A673 (cell line): ENCODE results near the gene MALT1. TPM values are rescaled to one million over a fixed set of nuclear protein-coding genes. Genes with fewer than 3 reads are reported as not detected.
A peak's percentile ranks its signal among the peaks of the same experiment; 100 is the strongest.
"Not testable (repeated sequence)": the region's sequence is repeated elsewhere in the genome, so short reads cannot be mapped to it uniquely, and the experiment has no call there.

ENCODE experiments used
- BruUV-seq: library from RNA; stranded (reverse); fragments of 400-500 nt; replicated peaks from 2 replicates; lab custom pipeline; 2021; lab: Mats Ljungman, UMichigan
- CTCF ChIA-PET: fragments of 300-600 bp; sonication (Branson Sonifier 250); formaldehyde crosslinking; loops from one replicate; lab custom pipeline; 2022; ENCODE audit warnings: antibody characterized with exemption; lab: Charles Lee
- POLR2A ChIA-PET: fragments of 300-600 bp; sonication (Branson Sonifier 250); formaldehyde crosslinking; loops from one replicate; lab custom pipeline; 2022; ENCODE audit warnings: antibody characterized with exemption; ENCODE audit not compliant: low non-redundant PET; lab: Charles Lee
- DNase-seq: peaks from one replicate; pipeline ENCODE4 v3.0.0-alpha.2; 2015; ENCODE audit warnings: low spot score
- H3K27ac ChIP-seq: fragments of 200-600 bp; sonication (generic); 2 replicates; pipeline ENCODE4 v1.5.1; 2016; ENCODE audit warnings: mixed run types, low read depth, mild to moderate bottlenecking, mixed read lengths, antibody characterized with exemption, low read length; ENCODE audit not compliant: poor library complexity, severe bottlenecking
- H3K27me3 ChIP-seq: fragments of 200-600 bp; sonication (generic); replicated peaks from 2 replicates; pipeline ENCODE4 v1.6.1; 2017; ENCODE audit warnings: mixed run types, low read depth, mild to moderate bottlenecking, mixed read lengths, antibody characterized with exemption, low read length; ENCODE audit not compliant: insufficient read depth, poor library complexity
- H3K36me3 ChIP-seq: fragments of 200-600 bp; sonication (generic); 2 replicates; pipeline ENCODE4 v1.6.1; 2016; ENCODE audit warnings: mixed run types, mild to moderate bottlenecking, mixed read lengths, antibody characterized with exemption, low read length; ENCODE audit not compliant: insufficient read depth, poor library complexity, severe bottlenecking
- H3K4me1 ChIP-seq: fragments of 200-600 bp; sonication (generic); 2 replicates; pipeline ENCODE4 v1.6.1; 2017; ENCODE audit warnings: mixed run types, mild to moderate bottlenecking, mixed read lengths, antibody characterized with exemption, low read length; ENCODE audit not compliant: insufficient read depth, poor library complexity, severe bottlenecking
- H3K4me3 ChIP-seq: fragments of 200-600 bp; sonication (generic); 2 replicates; pipeline ENCODE4 v1.5.1; 2016; ENCODE audit warnings: low read depth, mixed run types, mild to moderate bottlenecking, mixed read lengths, low read length; ENCODE audit not compliant: poor library complexity, severe bottlenecking
- H3K9me3 ChIP-seq: fragments of 200-600 bp; sonication (generic); 2 replicates; pipeline ENCODE4 v1.6.1; 2016; ENCODE audit warnings: mixed run types, low read depth, mild to moderate bottlenecking, mixed read lengths, antibody characterized with exemption, low read length; ENCODE audit not compliant: poor library complexity, severe bottlenecking
- EZH2 ChIP-seq: fragments of 200-600 bp; sonication (generic); IDR thresholded peaks from 2 replicates; pipeline ENCODE4 v1.6.1; 2017; ENCODE audit warnings: borderline replicate concordance, low read depth, mild to moderate bottlenecking, mixed read lengths, antibody characterized with exemption, low read length; ENCODE audit not compliant: poor library complexity, severe bottlenecking
- intact Hi-C: fragments of 100-400 bp; cut with micrococcal nuclease; formaldehyde crosslinking; loops from one replicate; pipeline ENCODE4 v1.10.0; 2022; ENCODE audit not compliant: unreplicated experiment
- total RNA-seq: library from RNA; stranded (reverse); gene quantifications from 2 replicates; pipeline ENCODE4 v1.2.3, GENCODE V29; 2021
- TF ChIP-seq, protein P1 (sequence below): fragments of 300-800, 200-600 bp; sonication (generic); conservative IDR thresholded peaks from 2 replicates; pipeline ENCODE4 v1.5.1; 2017; ENCODE audit warnings: low read depth, mild to moderate bottlenecking, antibody characterized with exemption, low read length, moderate library complexity, mixed read lengths

The MALT1 gene
- total RNA-seq, 1 experiment from 2014 or later = 23.0 TPM

DNA sequence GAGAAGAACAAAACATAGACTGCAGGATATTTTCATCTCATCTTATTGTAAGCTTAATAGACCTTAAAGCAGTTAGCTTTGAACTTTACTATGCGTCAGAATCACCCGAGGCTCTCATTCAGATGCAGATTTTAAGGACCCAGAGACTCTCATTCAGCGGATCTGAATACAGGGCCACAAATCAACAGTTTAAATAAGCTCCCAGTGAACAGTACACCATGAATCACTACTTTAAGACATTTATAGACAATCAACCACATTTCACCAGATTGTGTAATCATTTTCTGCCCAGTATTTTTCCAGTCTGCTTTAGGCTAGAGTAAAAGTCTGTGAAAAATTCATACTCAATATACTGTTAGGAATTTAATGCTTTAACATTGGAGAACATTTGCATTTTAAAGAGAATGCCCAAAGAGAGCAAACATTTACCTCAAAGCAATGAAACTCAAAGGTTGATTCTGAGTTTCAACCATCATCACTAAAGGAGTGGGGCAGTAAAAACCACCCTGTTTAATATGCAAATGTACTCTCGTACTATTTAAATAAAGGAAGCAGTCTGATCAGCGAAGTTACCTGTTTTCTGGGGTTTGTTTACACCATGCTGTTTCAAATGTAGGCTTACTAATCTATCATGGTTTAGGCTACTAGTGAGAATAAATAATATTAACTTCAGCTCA is 31.4 kb upstream of the MALT1 start:
- ChIA-PET CTCF (interaction anchor here (0.6 kb wide), 1 partner anchor 107 kb away, joined by 4 read pairs; no protein-coding TSS in a partner anchor), POLR2A (no interaction called here)
- no TSS peak for BruUV-seq
- H3K27me3 ChIP-seq = no peaks in the 10 kb centered on the region
- no peak overlapping the region for H3K4me3 ChIP-seq
- H3K36me3 ChIP-seq = no peaks in the 10 kb centered on the region
- no peak for TF ChIP-seq EZH2
- TF ChIP-seq, protein P1, sequence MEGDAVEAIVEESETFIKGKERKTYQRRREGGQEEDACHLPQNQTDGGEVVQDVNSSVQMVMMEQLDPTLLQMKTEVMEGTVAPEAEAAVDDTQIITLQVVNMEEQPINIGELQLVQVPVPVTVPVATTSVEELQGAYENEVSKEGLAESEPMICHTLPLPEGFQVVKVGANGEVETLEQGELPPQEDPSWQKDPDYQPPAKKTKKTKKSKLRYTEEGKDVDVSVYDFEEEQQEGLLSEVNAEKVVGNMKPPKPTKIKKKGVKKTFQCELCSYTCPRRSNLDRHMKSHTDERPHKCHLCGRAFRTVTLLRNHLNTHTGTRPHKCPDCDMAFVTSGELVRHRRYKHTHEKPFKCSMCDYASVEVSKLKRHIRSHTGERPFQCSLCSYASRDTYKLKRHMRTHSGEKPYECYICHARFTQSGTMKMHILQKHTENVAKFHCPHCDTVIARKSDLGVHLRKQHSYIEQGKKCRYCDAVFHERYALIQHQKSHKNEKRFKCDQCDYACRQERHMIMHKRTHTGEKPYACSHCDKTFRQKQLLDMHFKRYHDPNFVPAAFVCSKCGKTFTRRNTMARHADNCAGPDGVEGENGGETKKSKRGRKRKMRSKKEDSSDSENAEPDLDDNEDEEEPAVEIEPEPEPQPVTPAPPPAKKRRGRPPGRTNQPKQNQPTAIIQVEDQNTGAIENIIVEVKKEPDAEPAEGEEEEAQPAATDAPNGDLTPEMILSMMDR = no peak
- peak; percentile 89 for DNase-seq
- peaks cover 36% of the 10 kb centered on the region for H3K4me1 ChIP-seq
- no peaks in the 10 kb centered on the region for H3K9me3 ChIP-seq
- peak overlapping the region; percentile 80 for H3K27ac ChIP-seq
- intact Hi-C loops = no loop called here

DNA sequence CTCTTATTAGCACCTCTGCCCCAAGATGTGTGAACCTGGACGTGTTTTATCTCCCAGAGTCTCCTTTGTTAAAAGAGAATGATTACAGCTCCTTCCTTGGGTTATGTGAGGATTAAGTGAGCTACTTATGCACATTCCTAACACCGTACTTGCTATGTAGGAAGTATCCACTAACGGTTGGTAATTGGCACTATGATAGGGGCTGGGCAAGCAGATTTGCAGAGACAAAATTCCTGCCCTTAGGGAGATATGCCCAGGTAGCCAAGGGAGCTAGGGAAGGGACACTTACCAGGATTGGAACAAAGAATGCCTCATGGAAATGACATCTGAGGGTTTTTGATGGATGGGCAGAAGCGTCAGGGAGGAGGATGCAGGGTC is 30.8 kb upstream of the MALT1 start:
- DNase-seq = peak; percentile 51
- no peaks in the 10 kb centered on the region for H3K9me3 ChIP-seq
- CTCF ChIA-PET = no interaction called here
- peak overlapping the region; percentile 80 for H3K27ac ChIP-seq
- H3K36me3 ChIP-seq = no peaks in the 10 kb centered on the region
- intact Hi-C loops = no loop called here
- BruUV-seq = no TSS peak
- no peaks in the 10 kb centered on the region for H3K27me3 ChIP-seq
- no peak overlapping the region for H3K4me3 ChIP-seq
- H3K4me1 ChIP-seq = peaks cover 36% of the 10 kb centered on the region
- POLR2A ChIA-PET = no interaction called here
- TF ChIP-seq, protein P1 = no peak
- TF ChIP-seq EZH2 = no peak

DNA sequence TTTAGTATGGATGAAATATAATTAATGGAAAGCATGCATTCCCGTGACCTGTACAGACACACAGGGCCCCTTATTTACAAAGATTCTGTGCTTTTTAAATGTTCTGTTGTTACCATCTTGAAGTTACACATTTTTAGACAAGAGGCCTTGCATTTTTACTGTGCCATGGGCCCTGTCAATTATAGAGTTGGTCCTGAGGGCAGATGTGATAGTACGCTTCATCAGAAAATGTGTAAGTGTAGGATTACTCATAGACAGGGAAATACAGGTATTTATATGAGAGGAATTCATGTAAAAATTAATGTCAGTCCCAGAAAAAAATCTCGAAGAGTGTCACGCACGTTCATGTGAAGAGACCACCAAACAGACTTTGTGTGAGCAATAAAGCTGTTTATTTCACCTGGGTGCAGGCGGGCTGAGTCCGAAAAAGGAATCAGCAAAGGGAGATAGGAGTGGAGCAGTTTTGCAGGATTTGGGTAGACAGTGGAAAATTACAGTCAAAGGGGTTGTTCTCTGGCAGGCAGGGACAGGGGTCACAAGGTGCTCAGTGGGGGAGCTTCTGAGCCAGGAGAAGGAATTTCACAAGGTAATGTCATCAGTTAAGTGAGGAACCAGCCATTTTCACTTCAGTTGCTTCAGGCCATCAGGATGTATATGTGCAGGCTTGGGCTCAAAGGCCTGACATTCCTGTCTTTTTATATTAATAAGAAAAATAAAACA is 30.2 kb upstream of the MALT1 start:
- no peaks in the 10 kb centered on the region for H3K36me3 ChIP-seq
- H3K27ac ChIP-seq = peak overlapping the region; percentile 80
- BruUV-seq = no TSS peak
- no peak for DNase-seq
- H3K27me3 ChIP-seq = no peaks in the 10 kb centered on the region
- ChIA-PET POLR2A (no interaction called here), CTCF (no interaction called here)
- no peak for TF ChIP-seq EZH2
- TF ChIP-seq, protein P1 = no peak
- H3K4me3 ChIP-seq = no peak overlapping the region
- H3K4me1 ChIP-seq = peaks cover 36% of the 10 kb centered on the region
- intact Hi-C loops = no loop called here
- no peaks in the 10 kb centered on the region for H3K9me3 ChIP-seq

DNA sequence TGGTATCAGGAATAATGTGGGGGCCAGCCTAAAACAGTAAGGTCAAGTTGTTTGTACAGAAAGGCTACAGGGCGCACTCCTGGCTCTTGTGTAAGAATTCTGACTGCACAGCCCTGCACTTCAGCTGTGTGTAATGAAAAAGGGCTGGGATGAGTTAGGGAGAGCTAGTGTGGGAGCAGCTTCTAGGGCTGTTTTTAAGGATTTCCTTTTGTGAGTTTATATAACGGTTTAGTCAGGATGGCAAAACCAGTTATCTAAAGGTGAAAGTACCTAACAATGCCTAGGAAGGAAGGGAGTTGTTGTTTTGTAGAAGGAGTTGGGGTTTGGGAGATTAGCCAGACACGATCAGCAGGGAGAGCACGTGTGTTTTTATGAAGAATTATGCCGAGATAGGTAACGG is 27.7 kb upstream of the MALT1 start:
- H3K9me3 ChIP-seq, H3K36me3 ChIP-seq, BruUV-seq, intact Hi-C loops, DNase-seq, CTCF ChIA-PET, POLR2A ChIA-PET, H3K27me3 ChIP-seq, H3K4me3 ChIP-seq, H3K27ac ChIP-seq: not testable (repeated sequence)
- H3K4me1 ChIP-seq = peaks cover 25% of the 10 kb centered on the region
